ENCODE data around the gene GNE.
"Not testable (repeated sequence)": the region's sequence is repeated elsewhere in the genome, so short reads cannot be mapped to it uniquely, and the experiment has no call there.

The GNE gene

GRCh38 chr9:36289836-36290435, 31.7 kb upstream of the GNE start:
- Histone ChIP-seq H3K27me3 (ENCODE audit: control insufficient read depth, insufficient read depth, low read length) (no peaks in the 10 kb centered on the region), H3K4me3 (ENCODE audit: low read depth, low read length) (no peak overlapping the region), H3K9ac (ENCODE audit: low read depth, low read length) (no peak overlapping the region), H3K9me3 (ENCODE audit: control insufficient read depth, insufficient read depth, low read length) (no peaks in the 10 kb centered on the region), H3K4me1 (ENCODE audit: control insufficient read depth, insufficient read depth, low read length) (peaks cover 5% of the 10 kb centered on the region), H3K36me3 (ENCODE audit: control insufficient read depth, insufficient read depth, low read length) (no peaks in the 10 kb centered on the region)

DNA sequence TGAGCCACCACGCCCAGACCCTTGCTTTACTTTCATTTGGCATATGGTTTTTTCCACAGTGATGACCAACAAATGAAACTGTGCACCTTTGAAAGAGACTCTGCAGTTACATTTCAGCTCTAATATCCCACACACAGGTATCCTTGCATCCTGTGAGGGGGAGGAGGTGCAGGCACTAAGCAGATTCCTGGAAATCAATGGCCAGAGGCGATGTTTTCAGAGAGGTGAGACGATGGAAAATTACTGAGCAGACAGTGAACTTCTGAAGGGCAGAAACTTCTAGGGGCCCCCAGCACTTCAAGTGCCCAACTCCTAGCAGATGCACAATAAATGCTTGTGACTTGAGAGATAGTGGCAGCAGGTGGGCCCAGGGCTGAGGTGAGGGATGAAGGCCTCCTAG, 29.8 kb upstream of the GNE start:
- Histone ChIP-seq H3K4me3 (ENCODE audit: low read depth, low read length) (no peak overlapping the region), H3K9ac (ENCODE audit: low read depth, low read length) (no peak overlapping the region), H3K4me1 (ENCODE audit: control insufficient read depth, insufficient read depth, low read length) (peaks cover 5% of the 10 kb centered on the region), H3K9me3 (ENCODE audit: control insufficient read depth, insufficient read depth, low read length) (no peaks in the 10 kb centered on the region), H3K36me3 (ENCODE audit: control insufficient read depth, insufficient read depth, low read length) (no peaks in the 10 kb centered on the region), H3K27me3 (ENCODE audit: control insufficient read depth, insufficient read depth, low read length) (no peaks in the 10 kb centered on the region)

- H3K9ac ChIP-seq (ENCODE audit: low read depth, low read length): no peak overlapping the region
- H3K4me3 ChIP-seq (ENCODE audit: low read depth, low read length): no peak overlapping the region
- no peaks in the 10 kb centered on the region for H3K9me3 ChIP-seq (ENCODE audit: control insufficient read depth, insufficient read depth, low read length)
- H3K4me1 ChIP-seq (ENCODE audit: control insufficient read depth, insufficient read depth, low read length): no peaks in the 10 kb centered on the region
- H3K27me3 ChIP-seq (ENCODE audit: control insufficient read depth, insufficient read depth, low read length): no peaks in the 10 kb centered on the region
- no peaks in the 10 kb centered on the region for H3K36me3 ChIP-seq (ENCODE audit: control insufficient read depth, insufficient read depth, low read length)
Measured at GRCh38 chr9:36286388-36286787, 28.1 kb upstream of the GNE start.

DNA sequence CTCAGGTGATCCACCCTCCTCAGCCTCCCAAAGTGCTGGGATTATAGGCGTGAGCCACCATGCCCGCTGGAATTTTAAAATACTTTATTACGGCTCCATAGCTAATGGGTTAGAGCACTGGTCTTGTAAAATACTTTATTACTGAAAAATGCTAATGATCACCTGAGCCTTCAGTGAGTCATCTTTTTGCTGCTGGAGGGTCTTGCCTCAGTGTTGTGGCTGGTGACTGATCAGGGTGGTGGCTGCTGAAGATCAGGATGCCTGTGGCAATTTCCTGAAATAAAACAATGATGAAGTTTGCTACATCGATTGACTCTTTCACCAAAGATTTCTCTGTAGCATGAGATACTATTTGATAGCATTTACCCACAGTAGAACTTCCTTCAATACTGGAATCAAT, 26.0 kb upstream of the GNE start:
- no peak overlapping the region for H3K4me3 ChIP-seq (ENCODE audit: low read depth, low read length)
- no peak overlapping the region for H3K9ac ChIP-seq (ENCODE audit: low read depth, low read length)
- no peaks in the 10 kb centered on the region for H3K9me3 ChIP-seq (ENCODE audit: control insufficient read depth, insufficient read depth, low read length)
- H3K27me3 ChIP-seq (ENCODE audit: control insufficient read depth, insufficient read depth, low read length): no peaks in the 10 kb centered on the region
- no peaks in the 10 kb centered on the region for H3K4me1 ChIP-seq (ENCODE audit: control insufficient read depth, insufficient read depth, low read length)
- H3K36me3 ChIP-seq (ENCODE audit: control insufficient read depth, insufficient read depth, low read length): no peaks in the 10 kb centered on the region

DNA sequence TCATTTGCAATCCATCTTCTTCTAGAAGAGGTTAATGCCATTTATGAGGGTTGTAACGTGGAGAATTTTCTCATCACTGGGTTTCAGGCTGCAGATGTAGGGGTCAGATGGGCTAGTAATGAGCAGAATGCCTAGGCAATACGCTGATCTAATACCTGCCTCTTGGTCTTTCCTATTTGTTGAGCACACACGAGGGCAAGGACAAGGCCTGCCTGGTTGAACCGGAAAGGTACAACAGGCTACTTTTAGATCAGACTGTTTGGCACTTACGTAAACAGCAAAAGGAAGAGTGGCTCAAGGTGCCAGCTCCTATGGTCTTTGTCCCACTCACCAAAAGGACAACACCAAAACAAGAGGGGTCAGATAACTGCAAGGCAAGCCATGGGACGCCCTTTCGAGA, 24.0 kb upstream of the GNE start:
- Histone ChIP-seq H3K9ac (ENCODE audit: low read depth, low read length) (no peak overlapping the region), H3K27me3 (ENCODE audit: control insufficient read depth, insufficient read depth, low read length) (no peaks in the 10 kb centered on the region), H3K9me3 (ENCODE audit: control insufficient read depth, insufficient read depth, low read length) (no peaks in the 10 kb centered on the region), H3K4me3 (ENCODE audit: low read depth, low read length) (no peak overlapping the region), H3K36me3 (ENCODE audit: control insufficient read depth, insufficient read depth, low read length) (no peaks in the 10 kb centered on the region), H3K4me1 (ENCODE audit: control insufficient read depth, insufficient read depth, low read length) (no peaks in the 10 kb centered on the region)

DNA sequence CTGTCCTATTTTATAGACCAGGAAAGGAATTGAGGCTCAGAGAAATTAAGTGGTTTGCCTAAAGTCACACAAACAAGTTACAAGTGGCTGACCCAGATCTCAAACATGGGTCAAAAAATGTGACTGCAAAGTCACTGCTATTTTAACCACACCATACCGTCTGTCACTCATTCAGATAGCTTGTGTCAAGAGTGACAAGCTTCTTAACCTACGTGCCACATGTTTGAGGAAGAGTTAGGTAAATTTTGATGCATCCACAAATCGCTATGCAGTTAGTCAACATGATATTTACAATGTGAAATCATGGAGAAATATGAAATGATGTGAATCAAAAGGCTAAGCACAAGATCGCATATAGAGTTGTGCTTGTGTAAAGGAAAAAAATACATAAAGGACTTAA, 22.7 kb upstream of the GNE start:
- Histone ChIP-seq H3K9me3 (ENCODE audit: control insufficient read depth, insufficient read depth, low read length) (no peaks in the 10 kb centered on the region), H3K27me3 (ENCODE audit: control insufficient read depth, insufficient read depth, low read length) (no peaks in the 10 kb centered on the region), H3K4me1 (ENCODE audit: control insufficient read depth, insufficient read depth, low read length) (no peaks in the 10 kb centered on the region), H3K36me3 (ENCODE audit: control insufficient read depth, insufficient read depth, low read length) (no peaks in the 10 kb centered on the region), H3K4me3 (ENCODE audit: low read depth, low read length) (no peak overlapping the region), H3K9ac (ENCODE audit: low read depth, low read length) (no peak overlapping the region)

DNA sequence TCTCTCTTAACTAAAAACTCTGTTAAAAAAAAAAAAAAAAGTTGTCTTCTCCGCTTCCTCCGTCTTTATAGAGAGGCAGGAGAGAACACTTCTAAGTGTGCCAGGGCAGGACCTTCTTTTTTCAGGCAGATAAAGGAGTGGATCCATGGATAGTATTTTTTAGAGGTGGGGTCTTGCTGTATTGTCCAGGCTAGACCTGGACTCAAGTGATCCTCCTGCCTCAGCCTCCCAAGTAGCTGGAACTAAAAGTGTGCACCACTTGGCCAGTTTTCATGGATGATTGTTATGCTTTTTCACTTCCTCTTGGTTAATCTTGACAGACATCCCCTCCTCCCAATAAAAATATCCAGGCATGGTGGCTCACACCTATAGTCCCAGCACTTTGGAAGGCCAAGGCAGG, 20.0 kb upstream of the GNE start:
- H3K4me3 ChIP-seq (ENCODE audit: low read depth, low read length): no peak overlapping the region
- H3K9ac ChIP-seq (ENCODE audit: low read depth, low read length): no peak overlapping the region
- no peaks in the 10 kb centered on the region for H3K36me3 ChIP-seq (ENCODE audit: control insufficient read depth, insufficient read depth, low read length)
- H3K4me1 ChIP-seq (ENCODE audit: control insufficient read depth, insufficient read depth, low read length): no peaks in the 10 kb centered on the region
- H3K9me3 ChIP-seq (ENCODE audit: control insufficient read depth, insufficient read depth, low read length): no peaks in the 10 kb centered on the region
- no peaks in the 10 kb centered on the region for H3K27me3 ChIP-seq (ENCODE audit: control insufficient read depth, insufficient read depth, low read length)

GRCh38 chr9:36276781-36277181, 18.5 kb upstream of the GNE start:
- H3K36me3 ChIP-seq (ENCODE audit: control insufficient read depth, insufficient read depth, low read length): no peaks in the 10 kb centered on the region
- H3K9me3 ChIP-seq (ENCODE audit: control insufficient read depth, insufficient read depth, low read length): no peaks in the 10 kb centered on the region
- no peaks in the 10 kb centered on the region for H3K27me3 ChIP-seq (ENCODE audit: control insufficient read depth, insufficient read depth, low read length)
- no peaks in the 10 kb centered on the region for H3K4me1 ChIP-seq (ENCODE audit: control insufficient read depth, insufficient read depth, low read length)
- no peak overlapping the region for H3K4me3 ChIP-seq (ENCODE audit: low read depth, low read length)
- no peak overlapping the region for H3K9ac ChIP-seq (ENCODE audit: low read depth, low read length)

GRCh38 chr9:36276254-36276653, 18.0 kb upstream of the GNE start:
- H3K36me3 ChIP-seq (ENCODE audit: control insufficient read depth, insufficient read depth, low read length): no peaks in the 10 kb centered on the region
- no peaks in the 10 kb centered on the region for H3K27me3 ChIP-seq (ENCODE audit: control insufficient read depth, insufficient read depth, low read length)
- no peak overlapping the region for H3K4me3 ChIP-seq (ENCODE audit: low read depth, low read length)
- no peaks in the 10 kb centered on the region for H3K4me1 ChIP-seq (ENCODE audit: control insufficient read depth, insufficient read depth, low read length)
- no peaks in the 10 kb centered on the region for H3K9me3 ChIP-seq (ENCODE audit: control insufficient read depth, insufficient read depth, low read length)
- no peak overlapping the region for H3K9ac ChIP-seq (ENCODE audit: low read depth, low read length)

DNA sequence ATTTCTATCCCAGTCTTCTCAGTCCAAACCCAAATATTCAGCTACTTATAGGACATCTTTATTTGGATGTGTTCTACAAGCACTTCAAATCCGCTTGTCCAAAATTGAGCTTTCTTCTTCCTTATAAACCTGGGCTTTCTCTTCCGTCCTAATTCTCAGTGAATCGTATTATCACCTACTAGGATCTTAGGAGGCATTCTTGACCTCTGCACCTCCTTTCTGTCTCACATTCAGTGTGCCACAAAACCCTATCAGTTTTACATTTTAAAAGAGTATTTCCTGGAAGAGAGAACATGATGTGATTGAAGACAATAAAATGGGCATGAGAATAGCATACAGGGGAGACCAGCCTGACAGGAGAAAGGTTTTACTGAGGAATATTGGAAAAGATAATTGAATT, 16.8 kb upstream of the GNE start:
- Histone ChIP-seq H3K4me1 (ENCODE audit: control insufficient read depth, insufficient read depth, low read length) (no peaks in the 10 kb centered on the region), H3K9ac (ENCODE audit: low read depth, low read length) (no peak overlapping the region), H3K9me3 (ENCODE audit: control insufficient read depth, insufficient read depth, low read length) (no peaks in the 10 kb centered on the region), H3K27me3 (ENCODE audit: control insufficient read depth, insufficient read depth, low read length) (no peaks in the 10 kb centered on the region), H3K36me3 (ENCODE audit: control insufficient read depth, insufficient read depth, low read length) (no peaks in the 10 kb centered on the region), H3K4me3 (ENCODE audit: low read depth, low read length) (no peak overlapping the region)

- H3K4me1 ChIP-seq (ENCODE audit: control insufficient read depth, insufficient read depth, low read length); H3K4me3 ChIP-seq (ENCODE audit: low read depth, low read length); H3K36me3 ChIP-seq (ENCODE audit: control insufficient read depth, insufficient read depth, low read length); H3K27me3 ChIP-seq (ENCODE audit: control insufficient read depth, insufficient read depth, low read length); H3K9ac ChIP-seq (ENCODE audit: low read depth, low read length); H3K9me3 ChIP-seq (ENCODE audit: control insufficient read depth, insufficient read depth, low read length): not testable (repeated sequence)
Measured at GRCh38 chr9:36273354-36273753, 15.1 kb upstream of the GNE start.

GRCh38 chr9:36268007-36268427, 9.8 kb upstream of the GNE start:
- Histone ChIP-seq H3K9me3 (ENCODE audit: control insufficient read depth, insufficient read depth, low read length) (no peaks in the 10 kb centered on the region), H3K4me1 (ENCODE audit: control insufficient read depth, insufficient read depth, low read length) (no peaks in the 10 kb centered on the region), H3K36me3 (ENCODE audit: control insufficient read depth, insufficient read depth, low read length) (no peaks in the 10 kb centered on the region), H3K9ac (ENCODE audit: low read depth, low read length) (no peak overlapping the region), H3K4me3 (ENCODE audit: low read depth, low read length) (no peak overlapping the region), H3K27me3 (ENCODE audit: control insufficient read depth, insufficient read depth, low read length) (no peaks in the 10 kb centered on the region)

GRCh38 chr9:36264896-36265295, 6.6 kb upstream of the GNE start:
- Histone ChIP-seq H3K36me3 (ENCODE audit: control insufficient read depth, insufficient read depth, low read length) (no peaks in the 10 kb centered on the region), H3K9me3 (ENCODE audit: control insufficient read depth, insufficient read depth, low read length) (no peaks in the 10 kb centered on the region), H3K9ac (ENCODE audit: low read depth, low read length) (no peak overlapping the region), H3K4me1 (ENCODE audit: control insufficient read depth, insufficient read depth, low read length) (no peaks in the 10 kb centered on the region), H3K4me3 (ENCODE audit: low read depth, low read length) (no peak overlapping the region), H3K27me3 (ENCODE audit: control insufficient read depth, insufficient read depth, low read length) (no peaks in the 10 kb centered on the region)

All from iPS-15b (cell line).